ENCODE results near the gene TNRC6B. TPM values are rescaled to one million over a fixed set of nuclear protein-coding genes. Genes with fewer than 3 reads are reported as not detected.

Gene TNRC6B
- total and polyA plus RNA-seq, 4 donors, result 6.2 to 70.4 (median 26.5) TPM

- ATAC-seq (ENCODE audit: insufficient read depth, low FRiP score) (no peak), DNase-seq (no peak)
- peaks cover 0 to 4% (median 3%) of the 10 kb centered on the region in 5 donors for H3K4me1 ChIP-seq (ENCODE audit: control insufficient read depth in 5 of 5, insufficient read depth in 5 of 5, low read length in 5 of 5)
- no peak overlapping the region for H3K4me3 ChIP-seq
- peaks cover 5 to 32% (median 17%) of the 10 kb centered on the region in 4 donors for H3K36me3 ChIP-seq (ENCODE audit: control insufficient read depth in 4 of 4, insufficient read depth in 4 of 4, low read length in 4 of 4)
- peak overlapping the region in 1 of 2 donors; percentile 28 for H3K9ac ChIP-seq (ENCODE audit: insufficient read depth in 1 of 2, low read length in 2 of 2)
- H3K9me3 ChIP-seq (ENCODE audit: control insufficient read depth in 4 of 4, insufficient read depth in 3 of 4, low read length in 3 of 4), result no peaks in the 10 kb centered on the region
- no peaks in the 10 kb centered on the region for H3K27me3 ChIP-seq (ENCODE audit: control insufficient read depth in 3 of 3, insufficient read depth in 3 of 3, low read length in 2 of 3)
- 88 to 91% methylated on average over 5 of the region's 5 CpGs for WGBS, 2 donors
- TF ChIP-seq CTCF (IDR thresholded peaks at IDR 0.05; ENCODE audit: control extremely low read depth, extremely low read depth), result no peak
- H3K27ac ChIP-seq (ENCODE audit: low read depth in 1 of 2, low read length in 1 of 2), result no peak overlapping the region
These were observed 93.1 kb downstream of the TNRC6B start for GRCh38 chr22:40270748-40271373.

GRCh38 chr22:40271440-40271839 is 93.7 kb downstream of the TNRC6B start:
- no peak for TF ChIP-seq CTCF (IDR thresholded peaks at IDR 0.05; ENCODE audit: control extremely low read depth, extremely low read depth)
- H3K36me3 ChIP-seq (ENCODE audit: control insufficient read depth in 4 of 4, insufficient read depth in 4 of 4, low read length in 4 of 4), result peaks cover 3 to 27% (median 16%) of the 10 kb centered on the region in 4 donors
- H3K4me3 ChIP-seq, result no peak overlapping the region
- 87 to 88% methylated on average over 3 of the region's 3 CpGs for WGBS, 2 donors
- DNase-seq (no peak), ATAC-seq (ENCODE audit: insufficient read depth, low FRiP score) (no peak)
- H3K27me3 ChIP-seq (ENCODE audit: control insufficient read depth in 3 of 3, insufficient read depth in 3 of 3, low read length in 2 of 3), result no peaks in the 10 kb centered on the region
- H3K9ac ChIP-seq (ENCODE audit: insufficient read depth in 1 of 2, low read length in 2 of 2), result no peak overlapping the region
- H3K4me1 ChIP-seq (ENCODE audit: control insufficient read depth in 5 of 5, insufficient read depth in 5 of 5, low read length in 5 of 5), result peaks cover 0 to 6% (median 5%) of the 10 kb centered on the region in 5 donors
- no peaks in the 10 kb centered on the region for H3K9me3 ChIP-seq (ENCODE audit: control insufficient read depth in 4 of 4, insufficient read depth in 3 of 4, low read length in 3 of 4)
- H3K27ac ChIP-seq (ENCODE audit: low read depth in 1 of 2, low read length in 1 of 2), result peak overlapping the region in 1 of 2 donors; percentile 6

- Histone ChIP-seq H3K27ac (ENCODE audit: low read depth in 1 of 2, low read length in 1 of 2) (no peak overlapping the region), H3K27me3 (ENCODE audit: control insufficient read depth in 3 of 3, insufficient read depth in 3 of 3, low read length in 2 of 3) (no peaks in the 10 kb centered on the region)
These were observed 95.6 kb downstream of the TNRC6B start for GRCh38 chr22:40273319-40273718.

More at GRCh38 chr22:40273319-40273718, 95.6 kb downstream of the TNRC6B start:
- Histone ChIP-seq H3K9ac (ENCODE audit: insufficient read depth in 1 of 2, low read length in 2 of 2) (no peak overlapping the region), H3K4me1 (ENCODE audit: control insufficient read depth in 5 of 5, insufficient read depth in 5 of 5, low read length in 5 of 5) (peaks cover 0 to 20% (median 8%) of the 10 kb centered on the region in 5 donors), H3K36me3 (ENCODE audit: control insufficient read depth in 4 of 4, insufficient read depth in 4 of 4, low read length in 4 of 4) (peaks cover 3 to 21% (median 13%) of the 10 kb centered on the region in 4 donors), H3K9me3 (ENCODE audit: control insufficient read depth in 4 of 4, insufficient read depth in 3 of 4, low read length in 3 of 4) (no peaks in the 10 kb centered on the region), H3K4me3 (no peak overlapping the region)
- no peak for TF ChIP-seq CTCF (IDR thresholded peaks at IDR 0.05; ENCODE audit: control extremely low read depth, extremely low read depth)
- DNase-seq (no peak), ATAC-seq (ENCODE audit: insufficient read depth, low FRiP score) (no peak)
- WGBS, 2 donors, result 80 to 92% methylated on average over 6 of the region's 6 CpGs

All from lung (tissue), 12 donors.